ENCODE data around the gene LY6G6D.

LY6G6D gene

GRCh38 chr6:31737991-31738979, 23.1 kb downstream of the LY6G6D start:
- Histone ChIP-seq H3K27ac (ENCODE audit: low read depth, low read length) (peak overlapping the region; percentile 70), H3K4me3 (ENCODE audit: low read length) (peak overlapping the region; percentile 11; the same call in 1 of the 2 replicates), H3K9me3 (ENCODE audit: insufficient read depth, low read depth, low read length) (no peaks in the 10 kb centered on the region), H3K36me3 (ENCODE audit: insufficient read depth, low read length) (peaks cover 31% of the 10 kb centered on the region), H3K9ac (ENCODE audit: low read depth, low read length) (peak overlapping the region; percentile 3; the same call in 1 of the 2 replicates), H3K27me3 (ENCODE audit: insufficient read depth, low read length) (no peaks in the 10 kb centered on the region), H3K4me1 (ENCODE audit: insufficient read depth, low read length) (peaks cover 38% of the 10 kb centered on the region)
- WGBS: 59% methylated on average over 4 of the region's 6 CpGs

DNA sequence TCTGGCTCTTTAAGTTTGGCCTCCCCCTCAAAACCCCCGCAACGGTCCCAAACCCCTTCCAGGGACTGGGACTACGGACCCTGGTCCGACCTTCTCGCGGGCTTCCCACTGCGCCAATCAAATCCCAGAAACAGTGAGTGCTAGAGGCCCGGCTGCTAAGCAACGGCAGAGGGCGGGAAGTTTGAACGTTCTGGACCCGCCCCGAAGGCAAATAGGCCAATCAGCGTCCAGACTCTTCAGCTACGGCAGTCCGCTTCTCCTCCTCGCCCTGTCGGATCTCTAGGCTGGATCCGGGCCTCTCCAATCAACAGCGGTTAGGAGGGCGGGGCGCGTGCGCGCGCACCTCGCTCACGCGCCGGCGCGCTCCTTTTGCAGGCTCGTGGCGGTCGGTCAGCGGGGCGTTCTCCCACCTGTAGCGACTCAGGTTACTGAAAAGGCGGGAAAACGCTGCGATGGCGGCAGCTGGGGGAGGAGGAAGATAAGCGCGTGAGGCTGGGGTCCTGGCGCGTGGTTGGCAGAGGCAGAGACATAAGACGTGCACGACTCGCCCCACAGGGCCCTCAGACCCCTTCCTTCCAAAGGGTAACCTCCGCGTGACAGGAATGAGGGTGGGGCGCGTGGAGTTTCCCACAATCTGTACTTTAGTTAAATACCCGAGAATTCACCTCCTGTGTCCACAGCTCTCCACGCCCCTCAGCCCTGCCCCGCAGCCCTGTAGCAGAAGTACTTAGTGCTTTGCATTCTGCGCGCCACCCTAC, 24.7 kb downstream of the LY6G6D start, which contains the start of gene MSH5:
Gene MSH5 (plus strand): TSS at position 367 of the 758 bp plus-strand sequence. CDS start 462 bp downstream, outside the sequence.
- H3K27ac ChIP-seq (ENCODE audit: low read depth, low read length): peak within 1 kb of the TSS; percentile 86
- H3K4me1 ChIP-seq (ENCODE audit: insufficient read depth, low read length): peaks cover 39% of the 10 kb centered on the region
- WGBS: under 1% methylated on average over 58 of the region's 58 CpGs
- H3K4me3 ChIP-seq (ENCODE audit: low read length): peak within 1 kb of the TSS; percentile 54
- H3K9ac ChIP-seq (ENCODE audit: low read depth, low read length): peak within 1 kb of the TSS; percentile 86
- H3K9me3 ChIP-seq (ENCODE audit: insufficient read depth, low read depth, low read length): no peaks in the 10 kb centered on the region
- H3K36me3 ChIP-seq (ENCODE audit: insufficient read depth, low read length): peaks cover 24% of the 10 kb centered on the region
- no peaks in the 10 kb centered on the region for H3K27me3 ChIP-seq (ENCODE audit: insufficient read depth, low read length)

- Histone ChIP-seq H3K4me1 (ENCODE audit: insufficient read depth, low read length) (peaks cover 39% of the 10 kb centered on the region), H3K9me3 (ENCODE audit: insufficient read depth, low read depth, low read length) (no peaks in the 10 kb centered on the region), H3K27ac (ENCODE audit: low read depth, low read length) (peak overlapping the region; percentile 86), H3K27me3 (ENCODE audit: insufficient read depth, low read length) (no peaks in the 10 kb centered on the region), H3K36me3 (ENCODE audit: insufficient read depth, low read length) (peaks cover 24% of the 10 kb centered on the region), H3K9ac (ENCODE audit: low read depth, low read length) (peak overlapping the region; percentile 86), H3K4me3 (ENCODE audit: low read length) (peak overlapping the region; percentile 54)
- 33% methylated on average over 29 of the region's 29 CpGs for WGBS
These were observed 25.5 kb downstream of the LY6G6D start for GRCh38 chr6:31740397-31741223.

DNA sequence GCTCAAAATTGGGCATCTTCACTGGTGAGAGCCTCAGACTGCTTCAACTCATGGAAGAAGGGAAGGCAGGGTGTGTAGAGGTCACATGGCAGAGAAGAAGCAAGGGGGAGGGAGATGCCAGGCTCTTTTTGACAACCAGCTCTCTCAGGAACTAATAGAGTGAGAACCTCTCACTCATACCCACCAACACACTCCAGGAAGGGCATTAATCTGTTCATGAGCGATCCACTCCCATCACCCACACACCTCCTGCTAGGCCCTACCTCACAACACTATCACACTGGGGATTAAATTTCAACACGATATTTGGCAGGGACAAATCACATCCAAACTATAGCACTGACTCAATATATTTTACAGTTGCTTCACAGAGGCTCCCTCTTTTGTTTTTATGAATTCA, 26.7 kb downstream of the LY6G6D start:
- Histone ChIP-seq H3K27me3 (ENCODE audit: insufficient read depth, low read length) (no peaks in the 10 kb centered on the region), H3K9ac (ENCODE audit: low read depth, low read length) (no peak overlapping the region), H3K27ac (ENCODE audit: low read depth, low read length) (no peak overlapping the region), H3K4me1 (ENCODE audit: insufficient read depth, low read length) (peaks cover 36% of the 10 kb centered on the region), H3K36me3 (ENCODE audit: insufficient read depth, low read length) (peaks cover 24% of the 10 kb centered on the region), H3K9me3 (ENCODE audit: insufficient read depth, low read depth, low read length) (no peaks in the 10 kb centered on the region), H3K4me3 (ENCODE audit: low read length) (no peak overlapping the region)
- WGBS: 95% methylated on average over 2 of the region's 2 CpGs

- Histone ChIP-seq H3K9me3 (ENCODE audit: insufficient read depth, low read depth, low read length) (no peaks in the 10 kb centered on the region), H3K27me3 (ENCODE audit: insufficient read depth, low read length) (no peaks in the 10 kb centered on the region), H3K4me3 (ENCODE audit: low read length) (no peak overlapping the region), H3K27ac (ENCODE audit: low read depth, low read length) (no peak overlapping the region), H3K9ac (ENCODE audit: low read depth, low read length) (no peak overlapping the region), H3K4me1 (ENCODE audit: insufficient read depth, low read length) (peaks cover 27% of the 10 kb centered on the region), H3K36me3 (ENCODE audit: insufficient read depth, low read length) (peaks cover 30% of the 10 kb centered on the region)
- WGBS: 96% methylated on average over 3 of the region's 3 CpGs
These were observed 27.7 kb downstream of the LY6G6D start for GRCh38 chr6:31742894-31743293.

DNA sequence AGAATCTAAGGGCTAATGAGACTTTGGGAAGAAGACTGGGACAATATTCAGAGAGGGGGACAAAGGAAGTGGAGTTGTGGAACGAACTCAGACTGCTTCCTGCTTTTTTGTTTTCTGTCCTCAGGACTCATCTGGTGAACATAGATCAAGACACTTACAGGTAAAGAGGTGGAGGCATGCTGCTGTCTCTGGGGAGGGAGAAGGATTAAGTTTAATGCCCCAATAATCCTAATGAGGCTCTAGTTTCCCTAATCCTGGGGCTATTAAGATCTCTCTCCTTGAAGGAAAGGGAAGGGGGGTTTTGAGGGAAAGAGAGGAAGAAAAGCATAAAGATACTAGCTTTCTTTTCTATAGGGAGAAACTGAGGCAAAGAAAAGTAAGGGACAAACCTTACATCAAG, 29.3 kb downstream of the LY6G6D start:
- peaks cover 33% of the 10 kb centered on the region for H3K36me3 ChIP-seq (ENCODE audit: insufficient read depth, low read length)
- H3K9me3 ChIP-seq (ENCODE audit: insufficient read depth, low read depth, low read length): no peaks in the 10 kb centered on the region
- peaks cover 13% of the 10 kb centered on the region; the same call in 1 of the 2 replicates for H3K4me1 ChIP-seq (ENCODE audit: insufficient read depth, low read length)
- no peak overlapping the region for H3K4me3 ChIP-seq (ENCODE audit: low read length)
- H3K27ac ChIP-seq (ENCODE audit: low read depth, low read length): no peak overlapping the region
- H3K9ac ChIP-seq (ENCODE audit: low read depth, low read length): no peak overlapping the region
- no peaks in the 10 kb centered on the region for H3K27me3 ChIP-seq (ENCODE audit: insufficient read depth, low read length)
- 95% methylated on average over 1 of the region's 1 CpG for WGBS

GRCh38 chr6:31749301-31750036, 34.3 kb downstream of the LY6G6D start:
- H3K9me3 ChIP-seq (ENCODE audit: insufficient read depth, low read depth, low read length): no peaks in the 10 kb centered on the region
- no peaks in the 10 kb centered on the region for H3K4me1 ChIP-seq (ENCODE audit: insufficient read depth, low read length)
- no peaks in the 10 kb centered on the region for H3K27me3 ChIP-seq (ENCODE audit: insufficient read depth, low read length)
- H3K27ac ChIP-seq (ENCODE audit: low read depth, low read length): no peak overlapping the region
- peaks cover 13% of the 10 kb centered on the region for H3K36me3 ChIP-seq (ENCODE audit: insufficient read depth, low read length)
- WGBS: 97% methylated on average over 6 of the region's 8 CpGs
- no peak overlapping the region for H3K9ac ChIP-seq (ENCODE audit: low read depth, low read length)
- no peak overlapping the region for H3K4me3 ChIP-seq (ENCODE audit: low read length)

DNA sequence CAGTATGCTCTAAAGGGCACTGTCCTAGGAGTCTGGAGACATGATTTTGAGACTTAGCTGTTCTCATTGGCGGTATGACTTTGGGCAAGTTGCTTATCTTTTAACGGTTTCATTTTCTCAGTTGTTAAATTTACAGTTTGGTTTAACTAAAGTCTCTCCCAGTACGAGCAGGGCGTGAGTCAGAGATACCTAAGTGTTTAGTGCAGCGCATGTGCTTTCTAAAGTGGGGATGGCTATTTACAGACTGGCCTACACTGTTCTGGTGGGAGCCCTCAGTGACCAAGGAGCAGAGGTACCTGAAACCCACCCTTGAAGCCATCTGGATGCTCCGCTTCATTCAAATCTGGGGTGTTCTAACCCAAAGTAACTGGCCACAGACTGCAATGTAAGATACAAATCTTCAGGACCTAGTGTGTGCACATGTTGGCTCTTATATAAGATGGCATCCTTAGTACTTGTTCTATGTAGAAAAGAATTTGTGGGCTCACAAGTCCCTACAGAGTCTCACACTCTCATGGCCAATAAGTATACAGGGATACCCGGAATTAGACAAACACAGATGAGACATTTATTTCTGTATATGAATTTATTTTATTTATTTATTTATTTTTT, 35.4 kb downstream of the LY6G6D start:
- H3K27ac ChIP-seq (ENCODE audit: low read depth, low read length): no peak overlapping the region
- H3K4me3 ChIP-seq (ENCODE audit: low read length): no peak overlapping the region
- no peak overlapping the region for H3K9ac ChIP-seq (ENCODE audit: low read depth, low read length)
- H3K36me3 ChIP-seq (ENCODE audit: insufficient read depth, low read length): peaks cover 13% of the 10 kb centered on the region
- H3K4me1 ChIP-seq (ENCODE audit: insufficient read depth, low read length): no peaks in the 10 kb centered on the region
- no peaks in the 10 kb centered on the region for H3K27me3 ChIP-seq (ENCODE audit: insufficient read depth, low read length)
- no peaks in the 10 kb centered on the region for H3K9me3 ChIP-seq (ENCODE audit: insufficient read depth, low read depth, low read length)
- WGBS: 97% methylated on average over 6 of the region's 7 CpGs

DNA sequence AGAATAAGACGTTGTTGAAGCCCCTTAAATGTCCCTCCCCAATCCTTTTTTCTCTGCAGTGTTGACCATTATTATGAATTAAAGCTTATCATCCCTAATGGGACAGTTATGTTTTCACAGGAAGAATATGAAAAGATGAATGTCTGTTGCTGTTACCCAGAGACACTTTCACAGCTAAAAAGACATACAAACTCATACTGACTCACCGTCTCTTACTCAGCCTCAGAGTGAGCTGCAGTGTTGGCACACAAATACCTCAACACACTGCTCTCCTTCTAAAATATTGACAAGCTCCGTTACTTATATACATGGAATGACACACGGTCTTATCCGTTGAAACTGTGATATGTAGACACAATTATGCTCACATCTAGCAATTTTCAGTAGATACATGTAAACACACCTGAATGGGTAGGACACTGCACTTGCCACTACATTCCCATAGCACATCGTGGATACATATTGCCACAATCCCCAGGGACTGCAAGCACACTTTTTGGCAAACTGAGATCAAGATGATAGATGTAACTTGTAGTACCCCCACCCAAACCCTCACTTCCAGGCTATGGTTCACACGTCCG, 37.7 kb downstream of the LY6G6D start:
- Histone ChIP-seq H3K36me3 (ENCODE audit: insufficient read depth, low read length) (peaks cover 7% of the 10 kb centered on the region; the same call in 1 of the 2 replicates), H3K9ac (ENCODE audit: low read depth, low read length) (no peak overlapping the region)
- 89% methylated on average over 8 of the region's 8 CpGs for WGBS

More for the DNA sequence above, 37.7 kb downstream of the LY6G6D start:
- H3K27ac ChIP-seq (ENCODE audit: low read depth, low read length): no peak overlapping the region
- H3K4me3 ChIP-seq (ENCODE audit: low read length): no peak overlapping the region
- no peaks in the 10 kb centered on the region for H3K9me3 ChIP-seq (ENCODE audit: insufficient read depth, low read depth, low read length)
- H3K27me3 ChIP-seq (ENCODE audit: insufficient read depth, low read length): no peaks in the 10 kb centered on the region
- H3K4me1 ChIP-seq (ENCODE audit: insufficient read depth, low read length): no peaks in the 10 kb centered on the region
